Left forelimb (tissue), 1 donor: ENCODE results near the gene NCAPG.

Experiments
- DNase-seq: peaks from one replicate; pipeline ENCODE4 v3.0.0-alpha.2; 2018; ENCODE audit warnings: low spot score

Gene NCAPG

GRCh38 chr4:17810260-17811077, at the start of gene NCAPG, which contains the start of gene DCAF16:
TSS of gene NCAPG (plus strand) at chr4:17810979. CDS start at chr4:17811078, 99 bp downstream.
TSS of gene DCAF16 (minus strand) at chr4:17810757. CDS start at chr4:17804141, 6,616 bp downstream.
- peak; percentile 99 for DNase-seq

- no peak for DNase-seq
These were observed 49.7 kb upstream of the NCAPG start for GRCh38 chr4:17761062-17761461.

- DNase-seq: no peak
These were observed 48.1 kb upstream of the NCAPG start for GRCh38 chr4:17762726-17763125.

- no peak for DNase-seq
These were observed 47.4 kb upstream of the NCAPG start for GRCh38 chr4:17763416-17763815.

GRCh38 chr4:17763931-17764330, 46.8 kb upstream of the NCAPG start:
- DNase-seq: no peak

- DNase-seq: no peak
These were observed 45.1 kb upstream of the NCAPG start for GRCh38 chr4:17765514-17766286.

- DNase-seq: no peak
These were observed 43.8 kb upstream of the NCAPG start for GRCh38 chr4:17766826-17767458.

GRCh38 chr4:17769406-17770174, 41.2 kb upstream of the NCAPG start:
- no peak for DNase-seq

- no peak for DNase-seq
These were observed 39.9 kb upstream of the NCAPG start for GRCh38 chr4:17770845-17771244.

GRCh38 chr4:17771284-17771908, 39.4 kb upstream of the NCAPG start:
- DNase-seq: no peak

- DNase-seq: no peak
These were observed 37.6 kb upstream of the NCAPG start for GRCh38 chr4:17773135-17773698.

- no peak for DNase-seq
These were observed 32.3 kb upstream of the NCAPG start for GRCh38 chr4:17778431-17778830.

GRCh38 chr4:17780501-17781299, 30.1 kb upstream of the NCAPG start:
- DNase-seq: no peak

- DNase-seq: no peak
These were observed 29.2 kb upstream of the NCAPG start, which contains the start of gene FAM184B for GRCh38 chr4:17781300-17782287. TSS of gene FAM184B (minus strand) at chr4:17781621. CDS start at chr4:17781299, 322 bp downstream.

GRCh38 chr4:17785858-17786257, 24.9 kb upstream of the NCAPG start:
- no peak for DNase-seq

GRCh38 chr4:17786567-17786966, 24.2 kb upstream of the NCAPG start:
- no peak for DNase-seq

- DNase-seq: no peak
These were observed 23.5 kb upstream of the NCAPG start for GRCh38 chr4:17787315-17787714.

- DNase-seq: no peak
These were observed 21.8 kb upstream of the NCAPG start for GRCh38 chr4:17788956-17789355.

GRCh38 chr4:17794730-17795129, 16.0 kb upstream of the NCAPG start:
- DNase-seq: no peak
